ENCODE results near the gene ATP10A. TPM values are rescaled to one million over a fixed set of nuclear protein-coding genes. Genes with fewer than 3 reads are reported as not detected.

The ATP10A gene
- total RNA-seq, 2 experiments from 2014 or later, result 57.9 to 62.4 TPM

DNA sequence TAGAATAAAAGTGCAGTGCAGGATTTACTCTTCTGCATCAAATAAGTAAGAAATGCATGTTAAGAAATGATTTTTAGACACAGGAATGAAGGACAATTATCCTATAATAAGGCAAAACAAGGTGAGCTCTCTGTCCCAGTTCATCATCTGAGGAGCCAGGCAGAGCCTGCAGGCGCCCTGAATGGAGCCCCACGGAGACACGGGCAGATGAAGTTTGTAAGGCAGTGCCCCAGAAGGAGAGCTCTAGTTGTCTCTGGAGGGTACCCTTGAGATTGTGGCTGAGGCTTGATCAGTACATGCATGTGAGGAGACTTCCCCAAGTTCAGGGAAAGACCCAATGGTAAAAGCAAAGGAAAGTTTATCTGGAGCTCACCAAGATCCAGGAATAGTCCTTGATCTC lies 50.3 kb downstream of the ATP10A start:
- H3K27me3 Mint-ChIP-seq, result no peaks in the 10 kb centered on the region
- peaks cover 20% of the 10 kb centered on the region for H3K36me3 Mint-ChIP-seq (ENCODE audit: low read depth)
- H3K4me1 Mint-ChIP-seq, result peaks cover 68% of the 10 kb centered on the region
- H3K4me3 Mint-ChIP-seq, result no peak overlapping the region
- POLR2A ChIA-PET, result no interaction called here
- H3K9me3 Mint-ChIP-seq, result no peaks in the 10 kb centered on the region
- CTCF ChIA-PET, result no interaction called here
- DNase-seq, result no peak
- H3K27ac Mint-ChIP-seq, result peak overlapping the region; percentile 22

DNA sequence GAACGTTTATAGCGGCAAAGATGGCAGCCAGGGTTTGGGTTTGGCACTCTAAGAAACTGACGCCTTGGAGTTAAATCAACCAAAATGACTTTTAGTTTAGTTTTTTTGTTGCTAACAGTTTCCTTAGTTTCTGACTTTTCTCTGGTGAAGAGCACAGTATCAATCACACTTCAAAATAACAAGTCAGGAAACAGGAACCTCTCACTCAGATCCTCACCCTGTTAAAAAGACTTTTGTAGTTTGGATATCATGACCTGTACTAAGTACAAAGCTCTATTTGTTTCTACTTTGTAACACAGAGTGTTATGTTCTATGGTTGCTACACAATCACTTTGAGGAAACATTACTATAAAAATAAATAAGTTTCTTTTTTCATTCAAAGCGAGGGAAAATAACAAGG lies 51.1 kb downstream of the ATP10A start:
- Mint-ChIP-seq H3K4me1 (peaks cover 68% of the 10 kb centered on the region), H3K36me3 (ENCODE audit: low read depth) (peaks cover 21% of the 10 kb centered on the region), H3K4me3 (peak overlapping the region; percentile 61), H3K27ac (peak overlapping the region; percentile 84), H3K27me3 (no peaks in the 10 kb centered on the region), H3K9me3 (no peaks in the 10 kb centered on the region)
- CTCF ChIA-PET, result no interaction called here
- POLR2A ChIA-PET, result no interaction called here
- DNase-seq, result no peak

DNA sequence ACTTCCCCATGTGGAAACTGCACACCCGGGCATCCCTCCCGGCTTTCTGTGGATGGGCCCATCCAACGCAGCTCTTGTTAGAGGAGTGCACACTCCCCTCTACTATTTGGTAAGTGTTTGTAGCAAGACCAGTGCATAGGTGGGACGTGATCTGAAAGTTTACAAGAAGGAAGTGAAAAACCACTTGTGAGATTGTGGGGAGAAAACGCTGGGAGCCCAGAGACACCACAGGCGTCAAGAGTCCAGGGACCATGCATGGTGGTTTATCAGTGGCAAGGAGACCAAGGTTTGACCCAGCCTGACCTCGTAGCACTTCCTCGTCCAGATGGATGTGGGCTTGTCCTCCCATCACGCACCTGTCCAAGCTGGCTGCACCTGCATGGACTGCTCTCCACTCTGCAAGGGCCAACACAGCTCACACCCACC lies 51.6 kb downstream of the ATP10A start:
- Mint-ChIP-seq H3K4me3 (peak overlapping the region; percentile 61), H3K9me3 (no peaks in the 10 kb centered on the region), H3K27ac (peak overlapping the region; percentile 84), H3K4me1 (peaks cover 71% of the 10 kb centered on the region), H3K27me3 (no peaks in the 10 kb centered on the region), H3K36me3 (ENCODE audit: low read depth) (peaks cover 24% of the 10 kb centered on the region)
- DNase-seq, result peak; percentile 40
- CTCF ChIA-PET, result interaction anchor here (1.1 kb wide), 1 partner anchor 173 kb away, joined by 3 read pairs; no protein-coding TSS in a partner anchor
- POLR2A ChIA-PET, result no interaction called here

DNA sequence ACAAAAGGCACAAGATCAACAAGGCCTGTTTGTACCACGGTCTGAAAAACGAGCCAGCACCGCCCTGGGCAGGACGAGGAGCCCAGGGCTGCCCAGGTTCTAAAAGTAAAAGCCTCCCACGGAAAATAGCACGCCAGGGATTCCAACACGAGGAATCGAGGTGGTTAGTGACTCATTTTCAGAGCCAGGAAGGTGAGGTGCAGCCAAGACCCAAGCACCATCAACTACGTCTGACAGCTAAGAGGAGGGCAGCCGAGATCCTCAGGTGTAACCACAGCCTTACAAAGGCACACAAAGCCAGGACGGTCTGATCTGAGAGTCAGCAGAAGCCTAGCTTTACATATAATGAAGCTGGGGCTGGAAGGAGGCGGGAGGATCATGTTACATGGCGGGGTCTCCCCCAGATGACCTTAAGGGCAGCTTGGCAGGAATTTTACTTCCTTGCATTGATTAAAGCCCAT lies 52.5 kb downstream of the ATP10A start:
- Mint-ChIP-seq H3K4me3 (peak overlapping the region; percentile 61), H3K27me3 (no peaks in the 10 kb centered on the region), H3K36me3 (ENCODE audit: low read depth) (peaks cover 26% of the 10 kb centered on the region), H3K27ac (peak overlapping the region; percentile 84), H3K4me1 (peaks cover 78% of the 10 kb centered on the region), H3K9me3 (no peaks in the 10 kb centered on the region)
- ChIA-PET POLR2A (no interaction called here), CTCF (interaction anchor here (1.1 kb wide), 1 partner anchor 174 kb away, joined by 3 read pairs; no protein-coding TSS in a partner anchor)
- peak; percentile 31 for DNase-seq

DNA sequence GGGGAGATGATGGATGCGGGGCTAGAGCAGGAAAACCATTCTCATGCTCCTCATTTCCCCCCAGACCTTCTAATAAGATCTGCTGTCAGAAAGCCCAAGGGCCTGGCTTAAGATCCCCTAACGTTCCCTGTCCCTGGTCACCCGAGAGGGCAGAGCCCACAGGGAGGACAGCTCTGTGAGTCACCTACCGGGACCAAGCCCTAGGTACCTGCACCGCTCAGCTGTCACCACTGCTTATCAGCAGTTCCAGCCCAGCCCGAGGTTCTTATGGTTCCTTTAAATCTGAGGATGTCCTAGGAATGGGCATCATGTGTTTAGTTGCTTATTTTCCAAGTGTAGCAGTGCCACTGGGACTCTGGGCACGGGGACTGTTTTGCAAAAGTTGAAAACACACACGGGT lies 53.0 kb downstream of the ATP10A start:
- H3K36me3 Mint-ChIP-seq (ENCODE audit: low read depth), result peaks cover 26% of the 10 kb centered on the region
- DNase-seq, result no peak
- no peaks in the 10 kb centered on the region for H3K27me3 Mint-ChIP-seq
- CTCF ChIA-PET, result interaction anchor here (1.1 kb wide), 1 partner anchor 175 kb away, joined by 3 read pairs; no protein-coding TSS in a partner anchor
- no peak overlapping the region for H3K4me3 Mint-ChIP-seq
- H3K9me3 Mint-ChIP-seq, result no peaks in the 10 kb centered on the region
- H3K27ac Mint-ChIP-seq, result no peak overlapping the region
- POLR2A ChIA-PET, result no interaction called here
- H3K4me1 Mint-ChIP-seq, result peaks cover 78% of the 10 kb centered on the region

DNA sequence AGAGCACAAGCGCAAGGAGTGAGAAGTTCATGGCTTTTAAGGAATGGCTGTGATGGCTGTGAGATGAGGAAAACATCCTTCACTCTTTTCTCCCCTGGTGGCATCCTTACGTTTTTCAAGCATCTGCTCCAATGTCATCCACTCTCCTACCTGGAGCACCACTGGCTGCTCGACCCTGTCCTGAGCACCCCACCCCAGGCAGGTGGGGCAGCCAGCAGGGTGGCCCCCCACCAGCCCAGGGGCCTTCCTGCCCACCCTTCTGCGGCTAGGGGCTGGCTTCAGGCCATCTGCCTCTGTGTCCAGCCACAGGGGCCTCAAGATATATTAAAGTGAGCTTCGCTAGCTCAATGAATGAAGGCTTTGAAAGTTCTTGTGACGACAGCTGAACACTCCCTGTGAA lies 56.1 kb downstream of the ATP10A start:
- ChIA-PET CTCF (interaction anchor here (1.1 kb wide), 1 partner anchor 9 kb away, joined by 6 read pairs; no protein-coding TSS in a partner anchor), POLR2A (no interaction called here)
- Mint-ChIP-seq H3K4me1 (peaks cover 51% of the 10 kb centered on the region), H3K4me3 (no peak overlapping the region), H3K9me3 (no peaks in the 10 kb centered on the region), H3K27ac (no peak overlapping the region), H3K27me3 (no peaks in the 10 kb centered on the region), H3K36me3 (ENCODE audit: low read depth) (peaks cover 12% of the 10 kb centered on the region)
- DNase-seq, result no peak

DNA sequence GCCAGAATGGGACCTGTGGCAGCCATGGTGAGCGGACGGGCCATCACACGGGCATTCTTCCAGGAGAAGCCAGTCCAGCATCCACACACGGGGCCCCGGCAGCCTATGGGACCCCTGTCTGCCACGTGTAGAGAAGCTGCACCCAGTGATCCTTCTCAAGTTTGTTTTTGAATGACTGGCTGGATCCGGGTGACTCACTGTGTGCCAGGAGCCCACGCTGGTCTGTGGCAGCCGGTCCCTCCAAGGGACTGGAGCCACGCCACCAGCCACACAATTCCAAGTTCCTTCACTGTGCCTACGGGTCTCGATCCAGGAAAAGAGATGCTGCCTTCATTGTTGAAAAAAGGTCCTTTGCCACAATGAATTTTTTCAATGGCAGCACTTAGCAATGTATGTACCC lies 58.1 kb downstream of the ATP10A start:
- H3K4me1 Mint-ChIP-seq, result peaks cover 46% of the 10 kb centered on the region
- no peak for DNase-seq
- no peaks in the 10 kb centered on the region for H3K9me3 Mint-ChIP-seq
- H3K27me3 Mint-ChIP-seq, result no peaks in the 10 kb centered on the region
- ChIA-PET POLR2A (no interaction called here), CTCF (no interaction called here)
- H3K4me3 Mint-ChIP-seq, result no peak overlapping the region
- H3K36me3 Mint-ChIP-seq (ENCODE audit: low read depth), result peaks cover 12% of the 10 kb centered on the region
- no peak overlapping the region for H3K27ac Mint-ChIP-seq

DNA sequence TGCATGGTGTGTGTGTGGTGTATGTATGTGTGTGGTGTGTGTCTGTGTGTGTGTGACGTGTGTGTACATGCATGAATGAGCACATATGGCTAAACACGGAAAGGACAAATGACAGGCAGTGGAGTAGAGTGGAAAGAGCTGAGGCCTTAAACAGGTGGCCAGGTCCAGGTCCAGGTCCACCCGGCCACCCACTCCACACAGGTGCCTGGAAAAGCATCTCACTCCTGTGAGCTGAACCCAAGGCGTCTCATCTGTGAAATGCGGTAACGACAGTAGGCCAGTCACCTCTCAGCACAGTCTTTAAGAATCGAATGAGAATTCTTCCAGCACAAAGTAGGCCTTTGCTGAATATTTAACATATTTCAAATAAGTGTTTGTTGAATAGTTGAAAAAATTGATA lies 58.7 kb downstream of the ATP10A start:
- Mint-ChIP-seq H3K4me1 (peaks cover 47% of the 10 kb centered on the region), H3K27me3 (no peaks in the 10 kb centered on the region), H3K9me3 (no peaks in the 10 kb centered on the region), H3K36me3 (ENCODE audit: low read depth) (peaks cover 12% of the 10 kb centered on the region), H3K27ac (no peak overlapping the region), H3K4me3 (no peak overlapping the region)
- no peak for DNase-seq
- ChIA-PET CTCF (no interaction called here), POLR2A (no interaction called here)

DNA sequence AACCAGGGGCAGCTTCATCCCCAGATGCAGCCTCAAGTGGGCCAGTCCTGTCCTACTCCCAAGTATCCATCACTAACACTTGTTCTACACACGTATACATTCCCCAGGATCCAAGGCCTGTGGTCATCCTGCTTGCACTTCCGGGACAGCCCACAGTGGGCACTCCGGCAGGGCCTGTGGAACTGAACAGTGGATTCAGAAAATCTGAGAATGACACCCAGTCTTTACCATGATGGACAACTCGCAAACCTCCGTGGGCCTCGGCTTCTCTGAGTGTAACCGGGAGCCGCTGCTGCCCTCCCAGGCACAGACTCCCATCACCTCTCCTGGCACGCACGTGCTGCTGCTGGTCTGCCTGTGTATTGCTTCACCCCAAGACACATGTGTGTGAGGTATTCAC lies 59.6 kb downstream of the ATP10A start:
- no peaks in the 10 kb centered on the region for H3K9me3 Mint-ChIP-seq
- no peak for DNase-seq
- CTCF ChIA-PET, result interaction anchor here (0.6 kb wide), 1 partner anchor 39 kb away, joined by 3 read pairs; no protein-coding TSS in a partner anchor

DNA sequence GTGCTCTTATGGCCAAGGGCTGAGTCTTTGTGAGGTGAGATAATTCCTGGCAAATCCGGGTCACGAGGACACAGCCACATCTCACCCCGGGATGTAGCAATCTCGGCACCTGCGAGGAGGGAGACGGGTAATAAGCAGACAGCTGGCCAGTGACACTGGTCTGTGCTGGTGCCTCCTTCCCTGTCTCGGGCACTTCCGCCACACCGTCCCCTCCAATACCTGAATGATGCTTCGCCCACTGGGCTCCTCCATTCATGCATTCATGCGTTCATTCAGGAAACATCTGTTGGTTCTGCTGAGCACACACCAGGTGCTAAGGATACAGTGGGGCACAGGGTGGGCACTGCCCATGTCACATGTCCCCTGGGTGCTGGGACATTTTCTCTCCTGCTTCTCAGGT lies 60.1 kb downstream of the ATP10A start:
- ChIA-PET CTCF (interaction anchor here (0.6 kb wide), 1 partner anchor 40 kb away, joined by 3 read pairs; no protein-coding TSS in a partner anchor), POLR2A (no interaction called here)
- peaks cover 53% of the 10 kb centered on the region for H3K4me1 Mint-ChIP-seq
- no peaks in the 10 kb centered on the region for H3K9me3 Mint-ChIP-seq
- no peak overlapping the region for H3K27ac Mint-ChIP-seq
- no peaks in the 10 kb centered on the region for H3K27me3 Mint-ChIP-seq
- H3K36me3 Mint-ChIP-seq (ENCODE audit: low read depth), result peaks cover 10% of the 10 kb centered on the region
- no peak for DNase-seq
- H3K4me3 Mint-ChIP-seq, result no peak overlapping the region

More for the DNA sequence above, 59.6 kb downstream of the ATP10A start:
- POLR2A ChIA-PET, result no interaction called here
- no peak overlapping the region for H3K4me3 Mint-ChIP-seq
- peaks cover 12% of the 10 kb centered on the region for H3K36me3 Mint-ChIP-seq (ENCODE audit: low read depth)
- H3K4me1 Mint-ChIP-seq, result peaks cover 50% of the 10 kb centered on the region
- no peak overlapping the region for H3K27ac Mint-ChIP-seq
- no peaks in the 10 kb centered on the region for H3K27me3 Mint-ChIP-seq

DNA sequence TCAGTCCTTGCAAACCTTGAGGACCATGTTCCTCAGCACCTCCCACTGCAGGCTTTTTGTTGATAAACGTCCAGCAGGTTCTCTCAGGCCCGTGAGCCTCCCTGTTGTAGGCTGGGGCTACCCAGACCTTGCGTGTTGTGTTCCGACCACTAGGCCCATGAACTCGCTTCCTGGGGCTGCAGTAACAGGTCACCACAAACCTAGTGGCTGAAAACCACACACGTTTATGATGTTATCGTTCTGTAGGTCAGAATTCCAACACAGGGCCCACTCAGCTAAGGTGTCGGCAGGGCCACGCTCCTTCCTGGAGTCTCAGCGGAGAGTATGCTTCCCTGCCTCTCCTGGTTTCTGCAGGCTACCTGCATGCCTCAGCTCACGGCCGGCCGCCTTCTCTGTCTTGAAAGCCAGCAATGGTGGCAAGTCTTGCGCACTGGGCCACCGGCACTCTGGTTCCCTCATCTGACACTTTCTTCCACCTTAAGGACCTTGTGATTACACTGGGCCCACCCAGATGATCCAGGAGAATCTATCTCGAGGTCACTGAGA lies 60.8 kb downstream of the ATP10A start:
- Mint-ChIP-seq H3K9me3 (no peaks in the 10 kb centered on the region), H3K27me3 (no peaks in the 10 kb centered on the region), H3K4me1 (peaks cover 55% of the 10 kb centered on the region), H3K36me3 (ENCODE audit: low read depth) (peaks cover 9% of the 10 kb centered on the region), H3K4me3 (no peak overlapping the region), H3K27ac (no peak overlapping the region)
- DNase-seq, result no peak
- CTCF ChIA-PET, result no interaction called here
- POLR2A ChIA-PET, result no interaction called here

DNA sequence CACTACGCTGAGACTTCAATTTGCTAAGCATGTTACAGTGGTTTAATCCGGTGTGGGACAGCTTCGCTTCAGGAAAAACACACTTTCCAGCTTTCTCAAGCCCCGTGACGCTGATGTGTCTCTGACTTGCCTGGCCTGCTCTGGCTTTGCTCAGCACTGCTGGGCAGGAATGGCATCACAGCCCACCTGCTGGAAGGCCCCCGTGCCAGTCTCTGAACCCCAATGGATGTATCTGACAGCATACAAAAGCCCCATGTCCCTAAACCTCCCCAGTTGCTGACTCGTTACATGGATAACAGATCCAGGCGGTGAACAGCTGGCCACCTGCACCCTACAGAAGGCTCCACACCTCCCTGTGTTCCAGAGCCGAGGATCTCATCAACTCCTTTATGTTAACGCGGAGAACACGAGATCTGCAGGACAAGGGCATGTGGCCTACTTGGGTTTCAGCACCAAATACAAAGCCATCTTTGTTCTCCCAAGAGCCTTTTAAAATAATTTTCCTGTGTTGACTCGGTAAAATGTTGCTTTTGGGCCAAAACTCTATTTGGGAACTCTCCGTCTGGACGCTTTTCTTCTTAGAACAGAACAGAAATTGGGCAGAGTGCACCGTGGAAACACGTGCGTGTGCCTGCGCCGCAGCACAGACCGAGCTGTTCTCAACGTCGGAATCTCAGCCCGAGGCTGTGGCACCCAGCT lies 61.4 kb downstream of the ATP10A start:
- POLR2A ChIA-PET, result no interaction called here
- no peak overlapping the region for H3K4me3 Mint-ChIP-seq
- H3K4me1 Mint-ChIP-seq, result peaks cover 57% of the 10 kb centered on the region
- DNase-seq, result no peak
- CTCF ChIA-PET, result no interaction called here
- peaks cover 8% of the 10 kb centered on the region for H3K36me3 Mint-ChIP-seq (ENCODE audit: low read depth)
- no peaks in the 10 kb centered on the region for H3K27me3 Mint-ChIP-seq
- no peaks in the 10 kb centered on the region for H3K9me3 Mint-ChIP-seq
- H3K27ac Mint-ChIP-seq, result no peak overlapping the region

DNA sequence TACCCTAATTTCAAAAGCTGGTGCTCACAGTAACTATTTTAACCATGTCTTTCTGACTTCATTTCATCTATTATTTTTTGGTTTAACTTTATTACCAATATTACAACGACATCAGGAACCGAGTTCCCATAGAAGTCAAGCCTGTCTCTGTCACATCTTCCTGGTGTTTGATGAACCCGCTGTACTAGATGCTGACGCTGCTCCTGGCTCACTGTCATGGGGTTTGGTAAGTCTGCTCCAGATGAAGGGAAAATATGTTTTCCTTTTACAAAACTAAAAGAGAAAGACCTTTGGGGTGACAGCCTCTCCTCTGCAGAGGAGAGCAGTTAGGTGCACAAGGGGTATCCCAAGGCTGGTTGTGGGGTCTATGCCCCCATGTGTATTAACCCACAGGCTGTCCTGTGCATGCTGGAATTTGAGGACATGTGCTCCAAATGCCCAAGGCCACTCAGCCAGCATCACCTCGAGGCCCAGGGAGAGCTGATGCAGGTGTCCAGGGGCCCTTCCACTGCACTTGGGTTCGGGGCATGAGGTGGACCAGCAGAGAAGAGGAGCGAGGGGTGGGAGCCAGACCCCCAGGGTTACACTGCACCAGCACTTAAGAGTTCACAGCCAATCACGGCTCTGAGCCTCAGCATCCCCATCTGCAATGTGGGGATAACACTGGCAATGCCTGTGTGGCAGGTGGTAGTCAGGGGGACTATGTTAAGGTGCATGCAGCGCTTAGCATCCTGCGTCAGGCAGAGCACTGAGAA lies 62.2 kb downstream of the ATP10A start:
- Mint-ChIP-seq H3K9me3 (no peaks in the 10 kb centered on the region), H3K4me3 (no peak overlapping the region), H3K36me3 (ENCODE audit: low read depth) (peaks cover 4% of the 10 kb centered on the region), H3K27ac (no peak overlapping the region), H3K27me3 (no peaks in the 10 kb centered on the region), H3K4me1 (peaks cover 55% of the 10 kb centered on the region)
- ChIA-PET CTCF (no interaction called here), POLR2A (no interaction called here)
- DNase-seq, result no peak
